HepG2 (cell line): ENCODE measurements around the gene TST. TPM values are rescaled to one million over a fixed set of nuclear protein-coding genes. Genes with fewer than 3 reads are reported as not detected.

Experiments
- ATF6 ChIP-seq: sonication (generic); formaldehyde crosslinking; conservative IDR thresholded peaks from 2 replicates; pipeline ENCODE4 v1.4.0; 2020; ENCODE audit warnings: missing genetic modification reagents
- FLYWCH1 ChIP-seq: sonication (generic); formaldehyde crosslinking; IDR thresholded peaks from 2 replicates; pipeline ENCODE4 v1.8.1; 2023; ENCODE audit warnings: mild to moderate bottlenecking, missing genetic modification reagents
- FUBP1 ChIP-seq: sonication (generic); formaldehyde crosslinking; IDR thresholded peaks from 2 replicates; pipeline ENCODE4 v1.5.1; 2020; ENCODE audit warnings: missing genetic modification reagents, mild to moderate bottlenecking, borderline replicate concordance
- MED8 ChIP-seq: sonication (generic); formaldehyde crosslinking; IDR thresholded peaks from 2 replicates; pipeline ENCODE4 v1.8.1; 2023; ENCODE audit warnings: mild to moderate bottlenecking, missing genetic modification reagents; ENCODE audit not compliant: insufficient replicate concordance
- NR2F1 ChIP-seq, 2 experiments: fragments of 450-650 bp in 1 of 2; formaldehyde crosslinking in 1 of 2; IDR thresholded peaks; 2 replicates each; pipeline versions ENCODE4 v1.5.0 to v1.6.1; 2016 to 2020; ENCODE audit warnings: mild to moderate bottlenecking in 1 of 2, missing compliant biosample characterization in 1 of 2, missing genetic modification reagents in 1 of 2, moderate library complexity in 1 of 2
- PAX8 ChIP-seq: sonication (generic); formaldehyde crosslinking; IDR thresholded peaks from 2 replicates; pipeline ENCODE4 v1.8.0; 2022; ENCODE audit warnings: mild to moderate bottlenecking, missing genetic modification reagents, borderline replicate concordance
- POGK ChIP-seq: sonication (generic); formaldehyde crosslinking; conservative IDR thresholded peaks from 2 replicates; pipeline ENCODE4 v1.8.0; 2022; ENCODE audit warnings: mild to moderate bottlenecking, moderate library complexity, missing genetic modification reagents
- RCOR2 ChIP-seq: IDR thresholded peaks from 2 replicates; pipeline ENCODE4 v1.6.1; 2016; ENCODE audit warnings: missing biosample characterization, missing genetic modification reagents
- SKIL ChIP-seq: sonication (generic); formaldehyde crosslinking; IDR thresholded peaks from 2 replicates; pipeline ENCODE4 v1.8.0; 2022; ENCODE audit warnings: missing genetic modification reagents, mild to moderate bottlenecking, moderate library complexity, borderline replicate concordance
- STAT6 ChIP-seq: sonication (generic); formaldehyde crosslinking; IDR thresholded peaks from 2 replicates; pipeline ENCODE4 v1.4.0; 2020; ENCODE audit warnings: missing genetic modification reagents, mild to moderate bottlenecking, borderline replicate concordance
- TARDBP ChIP-seq: sonication (generic); formaldehyde crosslinking; IDR thresholded peaks from 2 replicates; pipeline ENCODE4 v1.8.0; 2022; ENCODE audit warnings: mild to moderate bottlenecking, missing genetic modification reagents
- ZBTB4 ChIP-seq: sonication (generic); formaldehyde crosslinking; IDR thresholded peaks from 2 replicates; pipeline ENCODE4 v1.4.0; 2020; ENCODE audit warnings: missing genetic modification reagents, mild to moderate bottlenecking, borderline replicate concordance
- ZNF775 ChIP-seq: sonication (generic); formaldehyde crosslinking; IDR thresholded peaks from 2 replicates; pipeline ENCODE4 v1.4.0; 2020; ENCODE audit warnings: missing genetic modification reagents, mild to moderate bottlenecking, moderate library complexity, borderline replicate concordance
- polyA plus RNA-seq, 8 experiments: library from polyadenylated mRNA; depleted of rRNA in 3 of 8; stranded (reverse) in 7 of 8; unstranded in 1 of 8; fragments of >200 nt; fragmentation: Illumina TruSeq in 4 of 8; extraction: Trizol in 4 of 8; gene quantifications; 2 replicates each; pipeline versions ENCODE4 v1.2.1 to v1.2.3, GENCODE V29; 2011 to 2016; ENCODE audit warnings: low read depth in 4 of 8, missing spikeins in 1 of 8, mixed read lengths in 1 of 8; ENCODE audit not compliant: insufficient read depth in 1 of 8
- total RNA-seq, 5 experiments: library from RNA; depleted of rRNA; stranded (reverse); fragments of >200 nt; fragmentation: Illumina TruSeq; extraction: Trizol; gene quantifications; 2 replicates each; pipeline ENCODE4 v1.2.3, GENCODE V29; 2016; ENCODE audit warnings: low read depth in 1 of 5

Gene TST
- total and polyA plus RNA-seq, 2 of the 13 experiments (the other 11 are each of a cell fraction or from before 2014, with no cell fraction given), result 44.6 to 63.6 TPM

GRCh38 chr22:37023743-37024338 is 4.6 kb upstream of the TST start (continued):
- TF ChIP-seq STAT6 (CRISPR knock-in tag) (no peak), POGK (peak; percentile 64; the same call in 1 of the 2 replicates), FLYWCH1 (no peak), NR2F1 (CRISPR knock-in tag; IDR thresholded peaks at IDR 0.05) (peak; percentile 86 to 88), PAX8 (CRISPR knock-in tag) (no peak), ZNF775 (CRISPR knock-in tag) (no peak), ZBTB4 (CRISPR knock-in tag) (peak; percentile 72; the same call in 1 of the 2 replicates), ATF6 (no peak), MED8 (CRISPR knock-in tag) (no peak), SKIL (peak; percentile 59), FUBP1 (CRISPR knock-in tag) (no peak; the same call in 1 of the 2 replicates), RCOR2 (CRISPR knock-in tag) (peak; percentile 51; the same call in 1 of the 2 replicates), TARDBP (peak; percentile 85)
